T-helper 17 cell (primary cell): ENCODE data around the gene DDX56. TPM values are rescaled to one million over a fixed set of nuclear protein-coding genes. Genes with fewer than 3 reads are reported as not detected.

ENCODE experiments used
- total RNA-seq, 4 donors: library from RNA in 2 of 4; stranded (reverse) in 2 of 4; gene quantifications; one replicate each; pipeline ENCODE4 v1.2.3 and lab custom pipeline; 2022 to 2026

The DDX56 gene
- total RNA-seq, 2 donors from 2014 or later: 95.7 to 101 TPM

Other genes with a start within 250 kb of the DDX56 start
- gene CAMK2B, start 248.3 kb downstream of the DDX56 start, total RNA-seq: under 1 TPM in 1 of 2 donors, not detected in 1; 0.31 TPM
- 10 to 100 TPM; 61.4 to 69.2 TPM for gene NUDCD3, start 83.2 kb downstream of the DDX56 start, total RNA-seq
- gene NPC1L1, start 32.6 kb downstream of the DDX56 start, total RNA-seq: under 1 TPM in 1 of 2 donors, not detected in 1; 0.08 TPM
- 100 to 1,000 TPM in 1 of 2 donors, 10 to 100 TPM in 1; 99.2 to 112 TPM for gene TMED4, start 8.3 kb upstream of the DDX56 start, total RNA-seq
- gene OGDH, start 32.7 kb upstream of the DDX56 start, total RNA-seq: 100 to 1,000 TPM; 130 to 134 TPM
- 100 to 1,000 TPM; 117 to 171 TPM for gene ZMIZ2, start 174.9 kb upstream of the DDX56 start, total RNA-seq
- gene PPIA, start 222.8 kb upstream of the DDX56 start, total RNA-seq: 100 to 1,000 TPM; 691 to 692 TPM